A549 (cell line): ENCODE results near the gene KLHL3. TPM values are rescaled to one million over a fixed set of nuclear protein-coding genes. Genes with fewer than 3 reads are reported as not detected.

Experiments
- ATAC-seq, 2 experiments: fragments of 200-7000 bp in 1 of 2; fragments of >200 bp in 1 of 2; cut with Nextera tagmentation in 1 of 2; cut with Tn5 transposase in 1 of 2; 3 replicates each; pipeline versions ENCODE4 v1.8.0 to v1.9.1; 2018 to 2020; ENCODE audit warnings: mild to moderate bottlenecking in 1 of 2, moderate library complexity in 1 of 2
- CTCF ChIA-PET: fragments of 300-600 bp; sonication (Branson Sonifier 250); formaldehyde crosslinking; extraction: SDS; loops from one replicate; lab custom pipeline; 2021; ENCODE audit warnings: antibody characterized with exemption, inconsistent platforms; lab: Yijun Ruan, JAX
- POLR2A ChIA-PET: fragments of 350-600 bp; formaldehyde crosslinking; extraction: SDS; loops from one replicate; lab custom pipeline; 2021; ENCODE audit warnings: antibody characterized with exemption, inconsistent platforms; lab: Yijun Ruan, JAX
- DNase-seq, 2 experiments: peaks; one replicate each; pipeline versions ENCODE4 v3.0.0 to v3.0.0-alpha.2; 2011 to 2016; ENCODE audit warnings: low read depth in 1 of 2, low spot score in 1 of 2
- FAIRE-seq: peaks from 2 replicates; lab custom pipeline; 2011; peaks lifted over from hg19 to GRCh38; lab: Jason Lieb, UNC
- H3K27ac ChIP-seq, 2 experiments: fragments of >200 bp; sonication (Bioruptor Twin); formaldehyde crosslinking; 3 replicates each; pipeline ENCODE4 v1.5.1; 2016 to 2017
- H3K4me1 ChIP-seq: fragments of >200 bp; sonication (Bioruptor Twin); formaldehyde crosslinking; 3 replicates; pipeline ENCODE4 v1.6.1; 2016
- H3K4me2 ChIP-seq: fragments of >200 bp; sonication (Bioruptor Twin); formaldehyde crosslinking; 3 replicates; pipeline ENCODE4 v1.6.1; 2016
- H3K4me3 ChIP-seq: fragments of >200 bp; sonication (Bioruptor Twin); formaldehyde crosslinking; 3 replicates; pipeline ENCODE4 v1.5.1; 2016
- H3K9me3 ChIP-seq: fragments of >200 bp; sonication (Bioruptor Twin); formaldehyde crosslinking; 3 replicates; pipeline ENCODE4 v1.6.1; 2016
- BHLHE40 ChIP-seq: IDR thresholded peaks from 2 replicates; pipeline ENCODE4 v1.6.1; 2012; ENCODE audit warnings: low read depth, low read length, inconsistent platforms
- CBX2 ChIP-seq: fragments of 200-600 bp; sonication (generic); IDR thresholded peaks from 2 replicates; pipeline ENCODE4 v1.6.1; 2016; ENCODE audit warnings: low read depth, mild to moderate bottlenecking, borderline replicate concordance
- CBX8 ChIP-seq: fragments of 200-600 bp; sonication (generic); IDR thresholded peaks from 2 replicates; pipeline ENCODE4 v1.6.1; 2016
- EHMT2 ChIP-seq: fragments of 200-600 bp; sonication (generic); IDR thresholded peaks from 2 replicates; pipeline ENCODE4 v1.6.1; 2016; ENCODE audit warnings: antibody characterized with exemption, low read depth, mild to moderate bottlenecking, moderate library complexity
- EP300 ChIP-seq, 2 experiments: fragments of >200 bp; sonication (Bioruptor Twin); formaldehyde crosslinking; IDR thresholded peaks; 2 replicates in 1 of 2; 3 replicates in 1 of 2; pipeline ENCODE4 v1.6.1; 2016 to 2017
- FOSL2 ChIP-seq, 2 experiments: fragments of 450-650 bp in 1 of 2; fragments of >200 bp in 1 of 2; sonication (Bioruptor Twin) in 1 of 2; formaldehyde crosslinking; IDR thresholded peaks; 2 replicates each; pipeline versions ENCODE4 v1.5.0 to v1.6.1; 2016 to 2020; ENCODE audit warnings: mild to moderate bottlenecking in 1 of 2, moderate library complexity in 1 of 2
- FOXS1 ChIP-seq: fragments of 250-450 bp; sonication (Bioruptor Pico); IDR thresholded peaks from 2 replicates; pipeline ENCODE4 v1.5.0; 2020; ENCODE audit warnings: mild to moderate bottlenecking, moderate library complexity
- HDAC2 ChIP-seq: fragments of 200-600 bp; sonication (generic); IDR thresholded peaks from 2 replicates; pipeline ENCODE4 v1.6.1; 2016
- HEYL ChIP-seq: fragments of 250-450 bp; sonication (Bioruptor Pico); IDR thresholded peaks from 2 replicates; pipeline ENCODE4 v1.8.0; 2021; ENCODE audit warnings: mild to moderate bottlenecking, moderate library complexity
- HOXA7 ChIP-seq: fragments of 250-450 bp; sonication (Bioruptor Pico); IDR thresholded peaks from 2 replicates; pipeline ENCODE4 v1.5.0; 2020; ENCODE audit warnings: mild to moderate bottlenecking, moderate library complexity
- HOXB13 ChIP-seq: fragments of 250-450 bp; sonication (Bioruptor Pico); IDR thresholded peaks from 2 replicates; pipeline ENCODE4 v1.5.0; 2020; ENCODE audit warnings: low read depth, mild to moderate bottlenecking, moderate library complexity
- HOXB5 ChIP-seq: fragments of 250-450 bp; sonication (Bioruptor Pico); IDR thresholded peaks from 2 replicates; pipeline ENCODE4 v1.5.0; 2020; ENCODE audit warnings: mild to moderate bottlenecking, moderate library complexity
- JUNB ChIP-seq: fragments of >200 bp; sonication (Bioruptor Twin); formaldehyde crosslinking; IDR thresholded peaks from 2 replicates; pipeline ENCODE4 v1.6.1; 2016
- KDM5A ChIP-seq: fragments of 200-600 bp; sonication (generic); IDR thresholded peaks from 2 replicates; pipeline ENCODE4 v1.6.1; 2016; ENCODE audit warnings: antibody characterized with exemption, mild to moderate bottlenecking
- MAFK ChIP-seq: fragments of 450-650 bp; IDR thresholded peaks from 2 replicates; pipeline ENCODE4 v1.6.1; 2014; ENCODE audit not compliant: partially characterized antibody
- MYC ChIP-seq: IDR thresholded peaks from 2 replicates; pipeline ENCODE4 v1.6.1; 2012; ENCODE audit warnings: mild to moderate bottlenecking, inconsistent platforms, low read length, improper control_type of control experiment, borderline replicate concordance
- PHF8 ChIP-seq: fragments of 200-600 bp; sonication (generic); IDR thresholded peaks from 2 replicates; pipeline ENCODE4 v1.6.1; 2016; ENCODE audit warnings: low read depth, mild to moderate bottlenecking, antibody characterized with exemption, moderate library complexity, borderline replicate concordance
- POLR2A ChIP-seq: IDR thresholded peaks from 2 replicates; pipeline ENCODE4 v1.6.1; 2012; ENCODE audit warnings: mild to moderate bottlenecking, low read length
- RCOR1 ChIP-seq: fragments of 150-350 bp; IDR thresholded peaks from 2 replicates; pipeline ENCODE4 v1.6.1; 2014; ENCODE audit warnings: antibody characterized with exemption, low read length, low read depth
- RFX5 ChIP-seq: fragments of 450-650 bp; IDR thresholded peaks from 2 replicates; pipeline ENCODE4 v1.7.1; 2014; ENCODE audit warnings: antibody characterized with exemption, mild to moderate bottlenecking, moderate library complexity
- SMC3 ChIP-seq: fragments of >200 bp; sonication (Bioruptor Twin); formaldehyde crosslinking; IDR thresholded peaks from 3 replicates; pipeline ENCODE4 v1.6.1; 2018; ENCODE audit warnings: inconsistent platforms
- TFCP2L1 ChIP-seq: fragments of 250-450 bp; sonication (Bioruptor Pico); IDR thresholded peaks from 2 replicates; pipeline ENCODE4 v1.5.0; 2021; ENCODE audit warnings: mild to moderate bottlenecking
- TP53 ChIP-seq: fragments of 250-450 bp; sonication (Bioruptor Pico); IDR thresholded peaks from 2 replicates; pipeline ENCODE4 v1.5.0; 2021; ENCODE audit warnings: mild to moderate bottlenecking, moderate library complexity
- ZC3H11A ChIP-seq: fragments of 450-650 bp; IDR thresholded peaks from 2 replicates; pipeline ENCODE4 v1.6.1; 2014; ENCODE audit warnings: antibody characterized with exemption, mild to moderate bottlenecking
- ZNF302 ChIP-seq: fragments of 250-450 bp; sonication (Bioruptor Pico); IDR thresholded peaks from 2 replicates; pipeline ENCODE4 v1.9.0; 2021; ENCODE audit warnings: inconsistent platforms, mild to moderate bottlenecking, moderate library complexity
- WGBS: methylation state at CpG from one replicate; pipeline ENCODE4 v1.1.6; 2017; ENCODE audit errors: missing lambda C conversion rate; 5-methylcytosine and 5-hydroxymethylcytosine counted together
- polyA plus RNA-seq, 4 experiments: library from polyadenylated mRNA; depleted of rRNA in 3 of 4; stranded (reverse); fragments of >200 nt; fragmentation: RNase III in 1 of 4; extraction: RNeasy Plus Mini Kit Qiagen cat#74134 plus additional on column Dnase treatment in 1 of 4; gene quantifications; 2 replicates in 3 of 4; 3 replicates in 1 of 4; pipeline ENCODE4 v1.2.3, GENCODE V29; 2011 to 2017
- TF ChIP-seq, protein P1 (sequence below): fragments of 250-450 bp; sonication (Bioruptor Pico); IDR thresholded peaks from 2 replicates; pipeline ENCODE4 v1.5.0; 2020; ENCODE audit warnings: low read depth, mild to moderate bottlenecking, moderate library complexity
- TF ChIP-seq, protein P2 (sequence below): IDR thresholded peaks from 2 replicates; pipeline ENCODE4 v1.6.1; 2012
- TF ChIP-seq, protein P3 (sequence below): fragments of 250-450 bp; sonication (Bioruptor Pico); IDR thresholded peaks from 2 replicates; pipeline ENCODE4 v1.5.0; 2021; ENCODE audit warnings: mild to moderate bottlenecking, moderate library complexity, borderline replicate concordance
- TF ChIP-seq, protein P4 (sequence below): fragments of 200-600 bp; sonication (generic); IDR thresholded peaks from 2 replicates; pipeline ENCODE4 v1.6.1; 2016; ENCODE audit warnings: antibody characterized with exemption, mild to moderate bottlenecking, moderate library complexity
- TF ChIP-seq, protein P5 (sequence below): fragments of 450-650 bp; IDR thresholded peaks from 2 replicates; pipeline ENCODE4 v1.6.1; 2014; ENCODE audit warnings: antibody characterized with exemption

The KLHL3 gene
- polyA plus RNA-seq, 2 of the 4 experiments (the other 2 are of a cell fraction) = 0.35 to 1.1 TPM

DNA sequence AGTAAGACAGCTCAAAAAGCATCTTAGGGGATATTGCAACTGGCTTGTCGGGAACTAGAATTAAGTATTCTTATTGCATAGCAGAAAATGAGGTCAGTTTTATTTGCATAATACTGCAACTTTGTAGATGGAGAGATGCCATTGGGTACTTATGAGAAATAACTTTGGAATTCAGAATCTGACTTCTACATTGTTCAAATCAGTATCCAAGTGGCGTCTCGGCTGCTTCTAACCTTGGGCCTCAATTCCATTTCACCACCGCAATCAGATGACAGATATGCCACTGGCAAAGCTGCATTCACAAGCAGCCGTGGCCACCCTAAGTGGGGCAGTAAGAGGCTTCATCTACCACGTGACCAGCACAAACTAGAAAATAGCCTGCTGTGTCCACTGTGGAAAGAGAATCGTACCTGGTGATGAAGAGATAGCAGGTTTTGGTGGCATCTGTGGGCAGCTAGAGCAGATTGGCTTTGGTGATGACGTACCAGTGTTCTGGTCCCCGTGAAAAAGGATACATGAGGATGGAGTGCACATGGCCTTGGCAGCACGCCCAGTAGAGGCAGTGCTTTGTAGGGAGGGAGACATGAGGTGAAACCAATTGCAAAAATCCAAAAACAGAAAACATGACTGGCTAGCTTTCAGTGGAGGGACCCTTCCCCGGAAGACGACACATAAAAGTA, 116.6 kb downstream of the KLHL3 start:
- TF ChIP-seq HDAC2 = no peak
- no peak for TF ChIP-seq TFCP2L1 (CRISPR knock-in tag)
- TF ChIP-seq FOXS1 (CRISPR knock-in tag) = no peak
- TF ChIP-seq CBX8 = no peak
- TF ChIP-seq TP53 = no peak
- no peak for TF ChIP-seq MYC
- TF ChIP-seq JUNB = no peak
- TF ChIP-seq CBX2 = no peak
- no peak for TF ChIP-seq ZC3H11A
- no peak for TF ChIP-seq PHF8
- TF ChIP-seq POLR2A = no peak
- no peak for TF ChIP-seq HOXA7 (CRISPR knock-in tag)
- TF ChIP-seq FOSL2 (IDR thresholded peaks at IDR 0.05) = no peak
- TF ChIP-seq FOSL2 (CRISPR knock-in tag; IDR thresholded peaks at IDR 0.05) = no peak
- TF ChIP-seq RFX5 = no peak
- no peak for TF ChIP-seq SMC3
- TF ChIP-seq, protein P1, sequence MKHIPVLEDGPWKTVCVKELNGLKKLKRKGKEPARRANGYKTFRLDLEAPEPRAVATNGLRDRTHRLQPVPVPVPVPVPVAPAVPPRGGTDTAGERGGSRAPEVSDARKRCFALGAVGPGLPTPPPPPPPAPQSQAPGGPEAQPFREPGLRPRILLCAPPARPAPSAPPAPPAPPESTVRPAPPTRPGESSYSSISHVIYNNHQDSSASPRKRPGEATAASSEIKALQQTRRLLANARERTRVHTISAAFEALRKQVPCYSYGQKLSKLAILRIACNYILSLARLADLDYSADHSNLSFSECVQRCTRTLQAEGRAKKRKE = no peak
- TF ChIP-seq, all 56 proteins: peak for 0
- ChIA-PET POLR2A (no interaction called here), CTCF (interaction anchor here (1.1 to 9.2 kb wide), 5 partner anchors 8 to 514 kb away, joined by 3 to 45 read pairs (median 4); no protein-coding TSS in a partner anchor)
- Histone ChIP-seq H3K9me3 (no peaks in the 10 kb centered on the region), H3K4me3 (no peak overlapping the region), H3K4me2 (no peak overlapping the region), H3K4me1 (no peaks in the 10 kb centered on the region), H3K27ac (no peak overlapping the region)
- 53% methylated on average over 12 of the region's 12 CpGs for WGBS
- no peak for ATAC-seq
- no peak for FAIRE-seq
- no peak for DNase-seq

DNA sequence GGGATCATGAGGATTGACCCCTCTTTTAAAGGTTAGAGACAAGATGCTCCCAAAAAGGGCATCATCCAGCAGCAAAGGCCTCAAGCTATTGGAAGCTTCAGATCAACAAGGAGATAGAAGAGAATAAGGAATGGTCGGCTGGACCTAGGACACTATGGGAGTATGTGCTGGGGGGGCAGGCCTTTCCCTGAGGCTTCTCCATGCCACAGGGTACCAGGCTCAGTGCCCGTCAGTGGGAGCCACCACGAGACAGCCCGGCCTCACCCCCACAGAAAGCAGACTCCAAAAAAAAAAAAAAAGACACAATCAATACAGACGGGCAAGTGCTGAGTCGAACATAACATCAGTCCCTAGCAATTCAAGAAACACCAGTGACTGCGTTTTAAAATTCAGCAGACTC, 117.4 kb downstream of the KLHL3 start:
- H3K9me3 ChIP-seq = no peaks in the 10 kb centered on the region
- DNase-seq (no peak), ATAC-seq (no peak), FAIRE-seq (no peak)
- CTCF ChIA-PET = interaction anchor here (0.6 to 9.2 kb wide), 6 partner anchors 9 to 1146 kb away, joined by 3 to 45 read pairs (median 4); no protein-coding TSS in a partner anchor
- 57% methylated on average over 7 of the region's 7 CpGs for WGBS
- no peak overlapping the region for H3K27ac ChIP-seq
- H3K4me3 ChIP-seq = no peak overlapping the region
- H3K4me1 ChIP-seq = no peaks in the 10 kb centered on the region
- H3K4me2 ChIP-seq = no peak overlapping the region
- POLR2A ChIA-PET = no interaction called here
- no peak for TF ChIP-seq EHMT2
- no peak for TF ChIP-seq HOXB13 (CRISPR knock-in tag)
- TF ChIP-seq, protein P2, sequence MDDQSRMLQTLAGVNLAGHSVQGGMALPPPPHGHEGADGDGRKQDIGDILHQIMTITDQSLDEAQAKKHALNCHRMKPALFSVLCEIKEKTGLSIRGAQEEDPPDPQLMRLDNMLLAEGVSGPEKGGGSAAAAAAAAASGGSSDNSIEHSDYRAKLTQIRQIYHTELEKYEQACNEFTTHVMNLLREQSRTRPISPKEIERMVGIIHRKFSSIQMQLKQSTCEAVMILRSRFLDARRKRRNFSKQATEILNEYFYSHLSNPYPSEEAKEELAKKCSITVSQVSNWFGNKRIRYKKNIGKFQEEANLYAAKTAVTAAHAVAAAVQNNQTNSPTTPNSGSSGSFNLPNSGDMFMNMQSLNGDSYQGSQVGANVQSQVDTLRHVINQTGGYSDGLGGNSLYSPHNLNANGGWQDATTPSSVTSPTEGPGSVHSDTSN = no peak
- no peak for TF ChIP-seq HEYL (CRISPR knock-in tag)
- TF ChIP-seq MAFK = no peak
- no peak for TF ChIP-seq BHLHE40
- TF ChIP-seq, protein P3, sequence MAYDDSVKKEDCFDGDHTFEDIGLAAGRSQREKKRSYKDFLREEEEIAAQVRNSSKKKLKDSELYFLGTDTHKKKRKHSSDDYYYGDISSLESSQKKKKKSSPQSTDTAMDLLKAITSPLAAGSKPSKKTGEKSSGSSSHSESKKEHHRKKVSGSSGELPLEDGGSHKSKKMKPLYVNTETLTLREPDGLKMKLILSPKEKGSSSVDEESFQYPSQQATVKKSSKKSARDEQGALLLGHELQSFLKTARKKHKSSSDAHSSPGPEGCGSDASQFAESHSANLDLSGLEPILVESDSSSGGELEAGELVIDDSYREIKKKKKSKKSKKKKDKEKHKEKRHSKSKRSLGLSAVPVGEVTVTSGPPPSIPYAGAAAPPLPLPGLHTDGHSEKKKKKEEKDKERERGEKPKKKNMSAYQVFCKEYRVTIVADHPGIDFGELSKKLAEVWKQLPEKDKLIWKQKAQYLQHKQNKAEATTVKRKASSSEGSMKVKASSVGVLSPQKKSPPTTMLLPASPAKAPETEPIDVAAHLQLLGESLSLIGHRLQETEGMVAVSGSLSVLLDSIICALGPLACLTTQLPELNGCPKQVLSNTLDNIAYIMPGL (CRISPR knock-in tag) = no peak
- no peak for TF ChIP-seq HOXB5
- TF ChIP-seq EP300 (IDR thresholded peaks at IDR 0.05) = no peak
- TF ChIP-seq ZNF302 (CRISPR knock-in tag) = no peak
- TF ChIP-seq HDAC2 = no peak
- no peak for TF ChIP-seq ZC3H11A
- TF ChIP-seq RCOR1 = no peak
- TF ChIP-seq KDM5A = no peak
- TF ChIP-seq, protein P4, sequence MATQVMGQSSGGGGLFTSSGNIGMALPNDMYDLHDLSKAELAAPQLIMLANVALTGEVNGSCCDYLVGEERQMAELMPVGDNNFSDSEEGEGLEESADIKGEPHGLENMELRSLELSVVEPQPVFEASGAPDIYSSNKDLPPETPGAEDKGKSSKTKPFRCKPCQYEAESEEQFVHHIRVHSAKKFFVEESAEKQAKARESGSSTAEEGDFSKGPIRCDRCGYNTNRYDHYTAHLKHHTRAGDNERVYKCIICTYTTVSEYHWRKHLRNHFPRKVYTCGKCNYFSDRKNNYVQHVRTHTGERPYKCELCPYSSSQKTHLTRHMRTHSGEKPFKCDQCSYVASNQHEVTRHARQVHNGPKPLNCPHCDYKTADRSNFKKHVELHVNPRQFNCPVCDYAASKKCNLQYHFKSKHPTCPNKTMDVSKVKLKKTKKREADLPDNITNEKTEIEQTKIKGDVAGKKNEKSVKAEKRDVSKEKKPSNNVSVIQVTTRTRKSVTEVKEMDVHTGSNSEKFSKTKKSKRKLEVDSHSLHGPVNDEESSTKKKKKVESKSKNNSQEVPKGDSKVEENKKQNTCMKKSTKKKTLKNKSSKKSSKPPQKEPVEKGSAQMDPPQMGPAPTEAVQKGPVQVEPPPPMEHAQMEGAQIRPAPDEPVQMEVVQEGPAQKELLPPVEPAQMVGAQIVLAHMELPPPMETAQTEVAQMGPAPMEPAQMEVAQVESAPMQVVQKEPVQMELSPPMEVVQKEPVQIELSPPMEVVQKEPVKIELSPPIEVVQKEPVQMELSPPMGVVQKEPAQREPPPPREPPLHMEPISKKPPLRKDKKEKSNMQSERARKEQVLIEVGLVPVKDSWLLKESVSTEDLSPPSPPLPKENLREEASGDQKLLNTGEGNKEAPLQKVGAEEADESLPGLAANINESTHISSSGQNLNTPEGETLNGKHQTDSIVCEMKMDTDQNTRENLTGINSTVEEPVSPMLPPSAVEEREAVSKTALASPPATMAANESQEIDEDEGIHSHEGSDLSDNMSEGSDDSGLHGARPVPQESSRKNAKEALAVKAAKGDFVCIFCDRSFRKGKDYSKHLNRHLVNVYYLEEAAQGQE = no peak
- TF ChIP-seq, protein P5, sequence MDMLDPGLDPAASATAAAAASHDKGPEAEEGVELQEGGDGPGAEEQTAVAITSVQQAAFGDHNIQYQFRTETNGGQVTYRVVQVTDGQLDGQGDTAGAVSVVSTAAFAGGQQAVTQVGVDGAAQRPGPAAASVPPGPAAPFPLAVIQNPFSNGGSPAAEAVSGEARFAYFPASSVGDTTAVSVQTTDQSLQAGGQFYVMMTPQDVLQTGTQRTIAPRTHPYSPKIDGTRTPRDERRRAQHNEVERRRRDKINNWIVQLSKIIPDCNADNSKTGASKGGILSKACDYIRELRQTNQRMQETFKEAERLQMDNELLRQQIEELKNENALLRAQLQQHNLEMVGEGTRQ = no peak
- no peak for TF ChIP-seq TFCP2L1 (CRISPR knock-in tag)
